HG03469 (cell line): ENCODE data around the gene TRAPPC6A.

Source experiments
- ATAC-seq: cut with Tn5 transposase; IDR thresholded peaks from one replicate; pipeline ENCODE4 v1.9.1; 2021; ENCODE audit warnings: mild to moderate bottlenecking, moderate library complexity, moderate number of reproducible peaks; ENCODE audit not compliant: unreplicated experiment

Gene TRAPPC6A

DNA sequence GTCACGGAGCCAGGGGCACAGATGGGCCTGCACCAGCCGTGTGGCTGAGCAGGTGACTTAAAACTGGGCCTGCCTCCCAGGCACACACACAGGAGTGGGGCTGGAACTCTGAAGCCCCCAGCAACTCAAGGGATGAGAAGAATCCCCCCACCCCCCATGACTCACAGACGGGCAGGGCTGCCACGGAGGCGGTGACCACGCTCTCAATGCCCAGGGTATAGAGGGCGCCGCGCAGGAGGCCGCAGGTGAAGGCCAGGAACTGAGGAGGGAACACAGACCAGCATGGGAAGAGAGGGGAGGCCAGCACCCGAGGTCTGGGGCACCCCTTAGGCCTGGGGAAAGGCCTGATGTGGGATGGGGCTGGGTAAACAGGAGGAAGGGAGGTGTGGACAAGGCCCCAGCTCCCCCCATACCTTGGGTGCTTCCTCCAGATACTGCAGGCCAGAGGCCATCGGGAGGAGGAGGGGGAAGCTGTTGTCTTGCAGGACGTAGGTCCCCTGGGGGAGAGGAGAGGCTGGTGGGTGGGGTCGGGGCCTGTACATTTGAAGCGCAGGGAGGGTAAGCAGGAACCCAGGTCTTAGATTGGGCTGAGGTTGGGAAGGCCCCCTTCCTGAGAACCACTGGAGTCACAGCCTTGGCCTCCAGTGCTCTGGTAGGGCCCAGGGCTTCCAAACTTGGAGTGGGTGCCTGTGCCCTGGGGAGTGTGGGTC lies 14.1 kb downstream of the TRAPPC6A start:
- no peak for ATAC-seq

- no peak for ATAC-seq
Measured at GRCh38 chr19:45163156-45163555, 14.9 kb downstream of the TRAPPC6A start.

DNA sequence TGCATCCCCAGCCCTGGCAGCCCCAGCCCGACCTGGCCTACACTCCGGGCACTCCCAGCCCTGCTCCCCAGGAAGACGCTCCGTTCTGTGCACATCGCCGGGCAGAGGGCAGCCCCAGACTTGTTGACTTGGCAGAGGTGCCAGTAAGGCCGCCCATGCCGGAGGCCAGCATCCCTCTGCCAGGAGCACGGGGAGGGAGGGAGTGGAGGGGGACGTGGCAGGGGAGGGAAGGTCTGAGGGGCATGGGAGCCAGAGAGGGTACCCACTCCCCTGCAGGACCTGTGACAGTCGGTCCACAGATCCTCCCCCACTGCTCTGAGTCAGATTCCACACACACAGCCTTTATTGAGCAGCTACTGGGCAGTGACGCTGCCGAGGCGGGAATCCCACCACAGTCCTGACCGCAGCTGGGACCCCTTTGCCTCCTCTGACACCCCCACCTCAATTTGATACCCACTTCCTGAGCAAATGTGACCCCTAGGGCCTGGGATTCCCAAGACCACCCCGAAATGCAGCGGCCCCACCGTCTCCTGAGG lies 15.4 kb downstream of the TRAPPC6A start:
- ATAC-seq: no peak

GRCh38 chr19:45161738-45162607 lies 16.1 kb downstream of the TRAPPC6A start:
- ATAC-seq: no peak

GRCh38 chr19:45160870-45161737 lies 16.9 kb downstream of the TRAPPC6A start, which contains the start of gene NKPD1:
TSS of gene NKPD1 (minus strand) at chr19:45160982. CDS start at chr19:45160150, 832 bp downstream.
- ATAC-seq: no peak

GRCh38 chr19:45159971-45160324 lies 18.1 kb downstream of the TRAPPC6A start:
- ATAC-seq: no peak

DNA sequence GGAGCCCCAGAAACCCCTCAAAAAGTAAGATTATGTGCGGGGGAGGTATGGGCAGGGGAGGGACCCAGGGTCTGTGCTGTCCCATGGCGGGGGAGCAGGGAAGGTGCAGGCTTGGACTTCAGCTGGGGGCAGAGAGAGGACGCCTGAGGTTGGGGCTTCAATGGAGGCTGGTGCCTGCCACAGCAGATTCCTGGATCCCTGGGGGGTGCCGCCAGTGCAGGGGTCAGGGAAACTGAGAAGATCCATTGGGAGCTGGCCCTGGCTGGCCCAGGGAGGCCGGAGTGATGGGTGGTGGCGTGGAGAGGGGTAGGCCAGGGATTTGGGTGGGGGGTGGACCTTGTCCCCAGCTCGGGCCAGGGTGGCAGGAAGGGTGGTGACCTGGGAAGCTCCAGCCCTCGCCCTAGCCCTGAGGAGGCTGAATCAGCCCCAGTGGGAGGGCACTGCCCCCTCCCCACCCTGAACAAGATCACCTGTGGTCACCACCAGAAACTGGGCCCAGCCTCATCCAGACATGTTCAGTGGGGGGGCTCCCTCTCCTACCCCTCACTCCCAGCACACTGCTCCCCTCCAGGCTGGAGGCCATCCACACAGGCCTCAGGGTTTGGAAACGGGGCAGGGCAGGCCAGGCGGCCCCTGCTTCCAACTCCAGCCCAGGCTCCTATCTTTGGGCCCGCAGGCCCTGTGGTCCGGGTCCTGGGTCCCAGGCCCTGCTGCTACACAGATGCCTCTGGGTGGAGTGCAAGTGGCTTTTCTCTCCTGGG lies 18.6 kb downstream of the TRAPPC6A start:
- no peak for ATAC-seq

GRCh38 chr19:45158503-45159209 lies 19.4 kb downstream of the TRAPPC6A start:
- ATAC-seq: no peak

DNA sequence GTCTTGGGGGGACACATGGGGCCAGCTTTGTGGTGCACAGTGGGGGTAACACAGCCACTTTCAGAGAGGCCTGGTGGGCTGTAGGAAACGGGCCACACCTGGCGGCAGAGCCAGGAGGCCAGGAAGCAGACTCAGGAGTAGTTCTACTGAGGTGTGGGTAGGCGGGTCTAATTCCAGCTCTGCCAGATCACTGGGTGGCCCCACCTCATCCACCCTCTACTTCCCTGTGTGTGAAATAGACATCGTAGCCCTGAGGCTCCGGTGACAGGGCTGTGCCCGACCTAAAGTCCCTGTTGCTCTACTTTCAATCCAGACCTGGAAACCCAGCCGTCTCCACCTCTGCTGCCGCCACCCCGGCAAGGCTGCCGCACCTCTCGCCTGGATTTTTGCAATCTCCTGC lies 21.3 kb downstream of the TRAPPC6A start:
- no peak for ATAC-seq

- no peak for ATAC-seq
Measured at GRCh38 chr19:45156011-45156630, 21.9 kb downstream of the TRAPPC6A start.

GRCh38 chr19:45154064-45154827 lies 23.8 kb downstream of the TRAPPC6A start:
- ATAC-seq: no peak

DNA sequence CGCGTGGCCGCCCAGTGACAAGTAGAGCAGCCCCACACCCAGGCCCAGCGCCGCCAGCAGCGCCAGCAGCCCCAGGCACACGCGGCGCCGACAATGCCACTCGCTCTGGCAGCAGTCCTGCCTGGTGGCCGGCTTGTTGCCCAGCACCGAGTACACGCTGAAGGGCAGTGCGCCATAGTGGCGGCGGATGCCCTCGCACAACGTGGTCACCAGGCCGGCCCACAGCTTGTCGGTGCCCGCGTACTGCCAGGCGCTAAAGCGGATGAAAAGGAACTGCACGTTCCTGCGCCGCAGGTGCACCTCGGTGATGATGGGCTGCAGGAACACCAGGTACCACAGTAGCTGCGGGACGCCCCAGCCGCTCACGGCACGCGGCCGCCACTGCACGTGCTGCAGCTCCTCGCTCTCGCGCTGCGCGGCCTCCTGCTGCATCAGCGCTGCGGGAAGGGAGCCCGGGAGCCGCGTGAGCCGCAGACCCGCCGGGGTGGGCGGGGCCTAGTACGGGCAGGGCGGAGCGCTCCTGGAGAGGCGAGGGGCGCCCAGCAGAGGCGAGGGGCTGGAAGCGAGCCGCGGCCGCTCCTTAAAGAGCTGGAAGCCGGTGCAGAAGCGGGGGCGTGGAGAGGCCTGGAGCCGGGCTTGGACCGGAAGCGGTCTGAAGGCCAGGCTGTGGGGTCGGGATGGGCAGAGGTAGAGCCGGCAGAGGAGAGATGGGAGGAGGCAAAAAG lies 24.5 kb downstream of the TRAPPC6A start:
- no peak for ATAC-seq

- no peak for ATAC-seq
Measured at GRCh38 chr19:45152504-45153338, 25.3 kb downstream of the TRAPPC6A start.

- ATAC-seq: no peak
Measured at GRCh38 chr19:45151821-45152503, 26.1 kb downstream of the TRAPPC6A start.

GRCh38 chr19:45151320-45151719 lies 26.7 kb downstream of the TRAPPC6A start:
- no peak for ATAC-seq

DNA sequence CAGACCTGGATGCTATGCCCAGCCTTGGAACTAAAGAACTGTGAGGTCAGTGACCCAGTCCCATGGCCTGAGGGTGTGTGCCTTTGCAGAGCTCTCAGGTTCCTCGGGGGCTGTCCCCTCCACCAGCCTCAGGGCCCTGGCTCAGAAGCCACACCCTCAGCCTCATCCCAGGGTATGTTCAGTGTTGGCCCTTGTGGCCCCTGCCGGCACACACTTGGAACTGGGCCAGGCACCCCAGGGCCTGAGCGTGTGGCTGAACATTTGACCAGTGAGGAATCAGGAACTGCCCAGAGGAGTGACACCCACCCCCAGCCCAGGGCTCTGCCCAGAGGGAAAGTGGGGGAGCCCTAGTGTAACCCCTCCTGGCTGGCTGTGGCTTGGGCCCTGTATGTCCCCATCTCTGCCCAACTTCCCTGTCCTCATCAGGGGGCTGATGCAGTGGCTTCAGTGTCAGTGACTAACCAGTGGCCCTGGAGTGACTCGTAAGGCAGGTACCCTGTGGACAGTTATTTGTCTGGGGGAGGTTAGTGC lies 27.2 kb downstream of the TRAPPC6A start:
- no peak for ATAC-seq
